Caco-2 (cell line): ENCODE results near the gene FCGR1A. TPM values are rescaled to one million over a fixed set of nuclear protein-coding genes. Genes with fewer than 3 reads are reported as not detected.
"Not testable (repeated sequence)": the region's sequence is repeated elsewhere in the genome, so short reads cannot be mapped to it uniquely, and the experiment has no call there.

Experiments used
- BruUV-seq: library from RNA; stranded (reverse); fragments of 400-500 nt; replicated peaks from 2 replicates; lab custom pipeline; 2021; lab: Mats Ljungman, UMichigan
- CTCF ChIA-PET: fragments of 300-600 bp; sonication (Branson Sonifier 250); formaldehyde crosslinking; loops from one replicate; lab custom pipeline; 2022; ENCODE audit warnings: antibody characterized with exemption; lab: Charles Lee
- POLR2A ChIA-PET: fragments of 300-600 bp; sonication (Branson Sonifier 250); formaldehyde crosslinking; loops from one replicate; lab custom pipeline; 2022; ENCODE audit warnings: antibody characterized with exemption; lab: Charles Lee
- DNase-seq, 2 experiments: peaks; one replicate each; pipeline versions ENCODE4 v3.0.0 to v3.0.0-alpha.2; 2020 to 2022
- H3K27me3 ChIP-seq: replicated peaks from 2 replicates; pipeline ENCODE4 v1.6.0; 2011; ENCODE audit warnings: low read length; ENCODE audit not compliant: control insufficient read depth, insufficient read depth
- H3K36me3 ChIP-seq: 2 replicates; pipeline ENCODE4 v1.5.1; 2011; ENCODE audit warnings: low read length; ENCODE audit not compliant: control insufficient read depth, insufficient read depth
- H3K4me1 ChIP-seq: fragments of 250-450 bp; sonication (Bioruptor Pico); 2 replicates; pipeline ENCODE4 v1.5.1; 2020; ENCODE audit warnings: mild to moderate bottlenecking
- H3K4me3 ChIP-seq: 2 replicates; pipeline ENCODE4 v1.5.1; 2011; ENCODE audit warnings: low read depth, mild to moderate bottlenecking, control low read depth, low read length
- H3K9me3 ChIP-seq: fragments of 250-450 bp; sonication (Bioruptor Pico); 2 replicates; pipeline ENCODE4 v1.5.1; 2020; ENCODE audit warnings: mild to moderate bottlenecking, moderate library complexity
- H3K27ac Mint-ChIP-seq: one replicate; pipeline ENCODE4 v1.8.0; 2022; ENCODE audit warnings: mixed read lengths; ENCODE audit not compliant: unreplicated experiment
- H3K27me3 Mint-ChIP-seq: one replicate; pipeline ENCODE4 v1.8.0; 2022; ENCODE audit warnings: mixed read lengths; ENCODE audit not compliant: insufficient read depth, unreplicated experiment
- H3K36me3 Mint-ChIP-seq: one replicate; pipeline ENCODE4 v1.8.0; 2022; ENCODE audit warnings: mild to moderate bottlenecking, mixed read lengths; ENCODE audit not compliant: insufficient read depth, unreplicated experiment
- H3K4me1 Mint-ChIP-seq: one replicate; pipeline ENCODE4 v1.8.0; 2022; ENCODE audit warnings: low read depth, mixed read lengths; ENCODE audit not compliant: unreplicated experiment
- H3K4me3 Mint-ChIP-seq: one replicate; pipeline ENCODE4 v1.8.0; 2022; ENCODE audit warnings: mild to moderate bottlenecking, moderate library complexity, mixed read lengths; ENCODE audit not compliant: unreplicated experiment
- H3K9me3 Mint-ChIP-seq: one replicate; pipeline ENCODE4 v1.8.0; 2022; ENCODE audit warnings: mixed read lengths; ENCODE audit not compliant: unreplicated experiment
- intact Hi-C: fragments of 100-400 bp; cut with micrococcal nuclease; formaldehyde crosslinking; loops from one replicate; pipeline ENCODE4 v1.10.0; 2022; ENCODE audit not compliant: unreplicated experiment
- total RNA-seq: library from RNA; stranded (reverse); gene quantifications from 2 replicates; pipeline ENCODE4 v1.2.3, GENCODE V29; 2022

Gene FCGR1A
- total RNA-seq, 1 experiment from 2014 or later = not detected

GRCh38 chr1:149775510-149776147 is 6.9 kb upstream of the FCGR1A start:
- H3K4me1 ChIP-seq, DNase-seq, H3K4me3 Mint-ChIP-seq, CTCF ChIA-PET, H3K27me3 ChIP-seq, H3K36me3 ChIP-seq, H3K4me1 Mint-ChIP-seq, H3K27me3 Mint-ChIP-seq, intact Hi-C loops, H3K4me3 ChIP-seq, H3K9me3 ChIP-seq, H3K9me3 Mint-ChIP-seq, BruUV-seq, POLR2A ChIA-PET, H3K27ac Mint-ChIP-seq, H3K36me3 Mint-ChIP-seq: not testable (repeated sequence)

DNA sequence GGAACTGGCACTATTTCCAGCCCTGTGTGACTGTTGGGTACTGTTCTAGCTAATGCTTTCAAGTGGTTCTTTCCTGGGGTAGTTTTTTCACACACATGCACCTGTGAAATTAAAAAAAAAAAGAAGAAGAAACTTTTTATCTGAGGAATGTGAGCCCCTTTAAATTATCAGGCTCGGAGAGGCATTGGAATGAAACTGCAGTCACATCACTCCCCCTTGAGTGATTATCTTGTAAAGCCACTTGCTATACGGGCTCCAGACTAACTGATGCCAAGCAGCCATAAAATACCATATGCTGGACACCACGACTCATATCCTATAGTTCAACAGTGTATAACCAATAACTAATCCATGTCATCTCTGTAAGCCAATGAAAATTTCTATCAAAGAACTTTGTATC is 5.4 kb upstream of the FCGR1A start:
- H3K36me3 ChIP-seq, H3K36me3 Mint-ChIP-seq, H3K4me1 ChIP-seq, H3K27me3 ChIP-seq, H3K9me3 ChIP-seq, H3K4me3 ChIP-seq, H3K27me3 Mint-ChIP-seq, H3K27ac Mint-ChIP-seq, intact Hi-C loops, H3K4me3 Mint-ChIP-seq, H3K9me3 Mint-ChIP-seq, BruUV-seq, H3K4me1 Mint-ChIP-seq, CTCF ChIA-PET, POLR2A ChIA-PET, DNase-seq: not testable (repeated sequence)

DNA sequence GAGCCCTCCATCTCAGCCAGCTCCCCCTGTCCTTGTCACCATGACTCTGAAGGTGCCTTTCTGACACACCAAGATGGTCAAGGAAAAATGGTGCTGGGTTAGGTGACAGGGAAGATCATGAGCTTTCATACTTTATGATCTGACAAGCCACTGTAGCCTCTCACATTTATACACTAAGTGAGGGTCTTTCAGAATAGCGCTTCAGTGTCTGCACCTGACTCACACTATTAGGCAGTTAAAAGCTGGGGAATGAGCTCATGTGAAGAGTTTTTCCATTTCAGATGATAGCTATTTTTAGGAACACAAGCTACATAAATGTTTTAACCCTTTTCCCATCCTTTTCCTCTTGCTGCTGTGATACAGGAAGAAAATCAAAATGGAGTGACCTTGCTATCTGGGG is 4.2 kb upstream of the FCGR1A start:
- H3K9me3 Mint-ChIP-seq, H3K27me3 Mint-ChIP-seq, H3K4me3 ChIP-seq, H3K9me3 ChIP-seq, H3K4me3 Mint-ChIP-seq, H3K27ac Mint-ChIP-seq, DNase-seq, H3K36me3 Mint-ChIP-seq, H3K27me3 ChIP-seq, CTCF ChIA-PET, H3K4me1 ChIP-seq, BruUV-seq, intact Hi-C loops, H3K4me1 Mint-ChIP-seq, H3K36me3 ChIP-seq, POLR2A ChIA-PET: not testable (repeated sequence)

- intact Hi-C loops, H3K27me3 ChIP-seq, H3K4me1 ChIP-seq, H3K9me3 Mint-ChIP-seq, H3K27ac Mint-ChIP-seq, H3K9me3 ChIP-seq, H3K27me3 Mint-ChIP-seq, CTCF ChIA-PET, H3K4me3 ChIP-seq, BruUV-seq, H3K4me3 Mint-ChIP-seq, H3K36me3 Mint-ChIP-seq, H3K36me3 ChIP-seq, DNase-seq, POLR2A ChIA-PET, H3K4me1 Mint-ChIP-seq: not testable (repeated sequence)
Measured at GRCh38 chr1:149781413-149781984, 995 bp upstream of the FCGR1A start.

GRCh38 chr1:149783289-149783688 is 795 bp downstream of the FCGR1A start:
- H3K36me3 Mint-ChIP-seq, H3K9me3 ChIP-seq, DNase-seq, H3K9me3 Mint-ChIP-seq, H3K27ac Mint-ChIP-seq, BruUV-seq, H3K4me1 Mint-ChIP-seq, H3K36me3 ChIP-seq, H3K4me1 ChIP-seq, H3K4me3 Mint-ChIP-seq, H3K4me3 ChIP-seq, intact Hi-C loops, H3K27me3 Mint-ChIP-seq, H3K27me3 ChIP-seq, POLR2A ChIA-PET, CTCF ChIA-PET: not testable (repeated sequence)

DNA sequence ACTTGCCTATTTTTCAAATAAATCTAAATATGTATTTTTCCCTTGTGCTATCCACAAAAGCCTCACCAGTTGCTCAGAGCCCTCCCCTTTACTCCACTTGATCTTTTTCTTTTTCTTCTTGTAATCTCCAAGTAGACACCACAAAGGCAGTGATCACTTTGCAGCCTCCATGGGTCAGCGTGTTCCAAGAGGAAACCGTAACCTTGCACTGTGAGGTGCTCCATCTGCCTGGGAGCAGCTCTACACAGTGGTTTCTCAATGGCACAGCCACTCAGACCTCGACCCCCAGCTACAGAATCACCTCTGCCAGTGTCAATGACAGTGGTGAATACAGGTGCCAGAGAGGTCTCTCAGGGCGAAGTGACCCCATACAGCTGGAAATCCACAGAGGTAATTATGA is 1.4 kb downstream of the FCGR1A start:
- H3K4me1 ChIP-seq, H3K36me3 ChIP-seq, H3K4me3 ChIP-seq, POLR2A ChIA-PET, CTCF ChIA-PET, DNase-seq, H3K4me1 Mint-ChIP-seq, H3K9me3 Mint-ChIP-seq, H3K9me3 ChIP-seq, BruUV-seq, H3K27me3 Mint-ChIP-seq, H3K36me3 Mint-ChIP-seq, intact Hi-C loops, H3K27ac Mint-ChIP-seq, H3K4me3 Mint-ChIP-seq, H3K27me3 ChIP-seq: not testable (repeated sequence)

DNA sequence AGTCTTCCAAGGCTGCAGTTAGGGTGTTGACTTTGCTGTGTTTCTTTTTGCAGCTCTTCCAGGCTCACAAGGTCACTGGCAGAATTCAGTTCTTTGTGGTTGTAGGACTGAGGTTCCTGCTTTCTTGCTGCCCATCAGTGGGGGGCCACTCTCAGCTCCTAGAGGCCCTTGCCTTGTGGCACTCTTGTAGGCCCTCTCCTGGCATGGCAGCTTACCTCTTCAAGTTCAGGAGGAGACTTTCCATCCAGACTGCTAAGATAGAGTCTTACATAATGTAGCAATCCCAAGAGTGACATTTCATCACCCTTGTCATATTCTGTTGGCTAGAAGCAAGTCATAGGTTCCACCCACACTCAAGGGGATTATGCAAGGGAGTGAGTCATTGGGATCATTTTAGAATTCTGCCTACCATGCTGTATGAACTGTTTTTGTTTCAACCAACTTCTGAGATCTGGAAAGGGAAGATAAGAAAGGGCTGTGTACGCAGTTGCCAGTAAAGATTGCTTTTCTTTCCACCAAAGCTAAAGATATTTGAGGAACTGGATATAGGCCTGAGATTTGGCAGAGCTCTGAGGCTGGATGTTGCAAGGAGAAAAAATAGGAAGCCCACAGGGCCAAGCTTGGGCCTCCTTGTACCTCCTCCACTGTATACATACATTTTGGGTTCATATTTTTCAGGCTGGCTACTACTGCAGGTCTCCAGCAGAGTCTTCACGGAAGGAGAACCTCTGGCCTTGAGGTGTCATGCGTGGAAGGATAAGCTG is 5.4 kb downstream of the FCGR1A start:
- intact Hi-C loops, H3K4me3 Mint-ChIP-seq, BruUV-seq, H3K9me3 ChIP-seq, POLR2A ChIA-PET, H3K36me3 ChIP-seq, CTCF ChIA-PET, H3K4me1 Mint-ChIP-seq, H3K27me3 Mint-ChIP-seq, H3K4me1 ChIP-seq, DNase-seq, H3K27ac Mint-ChIP-seq, H3K36me3 Mint-ChIP-seq, H3K27me3 ChIP-seq, H3K4me3 ChIP-seq, H3K9me3 Mint-ChIP-seq: not testable (repeated sequence)
